22Rv1 (cell line): ENCODE results near the gene HSPB1.

Experiments used
- H3K27ac ChIP-seq: fragments of 450-650 bp; 2 replicates; pipeline ENCODE4 v1.5.1; 2017
- CTCF ChIP-seq: fragments of 450-650 bp; IDR thresholded peaks from 2 replicates; pipeline ENCODE4 v1.5.1; 2017; ENCODE audit warnings: mild to moderate bottlenecking
- ZFX ChIP-seq: fragments of 450-650 bp; IDR thresholded peaks from 2 replicates; pipeline ENCODE4 v1.6.1; 2017; ENCODE audit warnings: antibody characterized with exemption, borderline replicate concordance

Gene HSPB1

DNA sequence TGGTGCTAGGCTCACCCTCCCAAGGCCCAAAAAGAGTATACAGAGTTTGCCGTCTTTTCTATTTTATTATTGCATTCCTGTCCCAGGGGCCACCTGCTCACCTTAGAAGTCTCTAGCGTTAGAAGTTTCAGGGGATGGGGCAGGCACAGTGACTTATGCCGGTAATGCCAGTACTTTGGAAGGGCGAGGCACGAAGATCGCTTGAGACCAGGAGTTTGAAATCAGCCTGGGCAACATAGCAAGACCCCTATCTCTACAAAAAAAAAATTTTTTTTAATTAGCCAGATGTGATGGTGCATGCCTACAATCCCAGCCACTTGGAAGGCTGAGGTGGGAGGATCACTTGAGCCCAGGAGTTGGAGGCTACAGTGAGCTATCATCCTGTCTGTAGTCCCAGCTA lies 30.3 kb upstream of the HSPB1 start:
- TF ChIP-seq ZFX (no peak), CTCF (no peak)
- no peak overlapping the region for H3K27ac ChIP-seq

- H3K27ac ChIP-seq: no peak overlapping the region
- TF ChIP-seq ZFX (no peak), CTCF (no peak)
Observed at GRCh38 chr7:76272851-76273497, 29.5 kb upstream of the HSPB1 start.

DNA sequence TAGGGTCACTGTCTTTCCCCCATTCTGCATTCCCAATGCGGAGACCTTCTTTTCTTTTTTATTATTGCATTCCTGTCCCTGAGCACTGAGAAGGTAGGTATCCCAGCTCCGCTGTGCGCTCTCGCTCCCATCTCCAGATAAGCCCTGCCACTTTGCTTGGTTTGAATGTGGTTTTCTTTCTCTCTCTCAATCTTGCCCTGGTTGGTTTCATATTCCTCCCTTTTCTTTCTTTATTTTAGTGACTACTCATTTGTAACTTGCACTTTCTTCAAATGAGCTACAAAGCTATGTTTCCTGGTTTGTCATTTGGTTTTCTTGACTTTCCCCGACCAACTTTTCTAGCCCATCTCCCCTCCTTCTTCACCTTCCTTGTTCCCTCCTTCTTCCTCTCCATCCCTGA lies 29.0 kb upstream of the HSPB1 start:
- no peak overlapping the region for H3K27ac ChIP-seq
- no peak for TF ChIP-seq CTCF
- no peak for TF ChIP-seq ZFX

DNA sequence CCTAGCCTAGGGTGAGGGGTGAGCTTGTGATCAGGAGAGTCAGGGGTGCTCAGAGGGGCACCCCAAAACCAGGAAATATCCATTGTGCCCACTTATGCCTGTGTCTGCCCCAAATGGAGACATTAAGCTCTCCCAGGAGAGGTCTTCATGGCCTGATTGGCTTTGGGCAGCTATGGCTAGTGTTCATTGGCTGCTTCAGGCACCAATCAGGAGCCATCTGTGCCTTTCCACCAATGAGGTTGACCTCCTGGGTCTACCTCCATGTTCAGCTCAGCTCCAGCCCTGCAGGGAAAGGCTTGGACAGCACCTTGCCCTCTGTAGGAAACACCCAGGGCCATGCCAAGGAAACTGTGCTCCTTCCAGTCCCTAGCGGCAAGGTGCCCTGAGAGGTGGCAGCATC lies 23.9 kb upstream of the HSPB1 start:
- peak overlapping the region; percentile 23; the same call in 1 of the 2 replicates for H3K27ac ChIP-seq
- TF ChIP-seq ZFX: no peak
- no peak for TF ChIP-seq CTCF

DNA sequence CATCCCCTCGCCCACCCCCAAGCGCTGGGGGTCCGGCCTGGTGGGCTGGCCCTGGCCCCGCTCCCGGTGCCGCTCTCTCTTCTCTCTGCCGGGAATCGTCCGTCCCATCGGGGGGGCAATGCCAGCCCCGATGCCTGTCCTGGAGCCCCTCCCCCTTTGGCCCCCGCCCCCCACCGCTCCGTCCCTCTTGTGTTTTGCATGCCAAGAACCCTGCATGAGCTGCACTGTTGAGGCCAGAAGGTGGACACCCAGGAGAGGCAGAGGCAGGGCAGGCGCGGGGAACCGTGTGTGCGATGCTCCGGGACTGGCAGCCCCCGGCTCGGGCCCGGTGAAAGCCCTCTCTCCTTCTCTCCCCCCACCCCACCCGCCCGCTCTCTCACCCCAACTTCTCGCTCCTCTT lies 22.1 kb upstream of the HSPB1 start:
- TF ChIP-seq CTCF: no peak
- TF ChIP-seq ZFX: no peak
- H3K27ac ChIP-seq: peak overlapping the region; percentile 14; the same call in 1 of the 2 replicates

- H3K27ac ChIP-seq: no peak overlapping the region
- TF ChIP-seq ZFX: no peak
- no peak for TF ChIP-seq CTCF
Observed at GRCh38 chr7:76281006-76281705, 21.3 kb upstream of the HSPB1 start.

DNA sequence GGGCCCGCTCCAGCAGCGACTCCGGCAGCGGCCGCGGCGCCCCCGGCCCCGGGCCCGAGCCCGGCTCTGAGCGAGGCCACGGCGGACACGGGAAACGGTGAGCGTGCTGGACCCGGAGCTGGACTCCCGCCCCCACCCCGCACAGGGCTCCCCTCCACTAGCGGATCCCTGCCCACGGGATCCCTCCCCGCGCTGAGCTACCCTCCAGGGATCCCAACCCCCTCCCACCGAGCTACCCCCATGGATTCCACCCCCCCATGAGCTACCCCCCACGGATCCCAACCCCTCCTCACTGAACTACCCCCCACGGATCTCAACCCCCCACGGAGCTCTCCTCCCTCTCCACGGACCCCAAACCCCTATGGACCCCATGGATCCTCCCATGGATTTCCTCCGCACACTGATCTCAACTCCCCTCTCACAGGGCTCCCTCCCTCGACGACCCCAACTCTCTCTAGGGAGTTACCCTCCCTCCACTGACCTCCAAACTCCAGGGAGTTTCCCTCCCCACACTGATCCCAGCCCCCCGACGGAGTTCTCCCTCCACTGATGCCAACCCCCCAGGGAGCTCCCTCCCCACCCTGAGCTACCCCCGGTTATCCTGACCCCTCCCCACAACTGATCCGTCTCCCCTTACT lies 20.6 kb upstream of the HSPB1 start:
- H3K27ac ChIP-seq: 0 out of 2 replicates have a peak overlapping the region, but pooled peaks have one; percentile 42
- TF ChIP-seq ZFX: no peak
- TF ChIP-seq CTCF: no peak
